Left ventricle myocardium inferior (tissue), 1 donor: ENCODE data around the gene FARP1. TPM values are rescaled to one million over a fixed set of nuclear protein-coding genes. Genes with fewer than 3 reads are reported as not detected.

Experiments
- DNase-seq: peaks from one replicate; pipeline ENCODE4 v3.0.0-alpha.2; 2020
- H3K27ac ChIP-seq: fragments of 200-600 bp; replicated peaks from 2 replicates; pipeline ENCODE4 v1.8.0; 2021
- H3K27me3 ChIP-seq: fragments of 200-600 bp; 2 replicates; pipeline ENCODE4 v1.8.0; 2021; ENCODE audit warnings: low read depth
- H3K36me3 ChIP-seq: fragments of 200-600 bp; 2 replicates; pipeline ENCODE4 v1.8.0; 2021
- H3K4me1 ChIP-seq: fragments of 200-600 bp; 2 replicates; pipeline ENCODE4 v1.8.0; 2021
- H3K4me3 ChIP-seq: fragments of 200-600 bp; 2 replicates; pipeline ENCODE4 v1.8.0; 2021; ENCODE audit warnings: mild to moderate bottlenecking, moderate library complexity
- H3K9me3 ChIP-seq: fragments of 200-600 bp; replicated peaks from 2 replicates; pipeline ENCODE4 v1.8.0; 2021
- intact Hi-C: fragments of 100-400 bp; cut with micrococcal nuclease; formaldehyde crosslinking; loops from one replicate; pipeline ENCODE4 v1.11.0; 2022
- total RNA-seq: library from RNA; stranded (reverse); fragmentation: NEBNext Ultra II Directional; extraction: Animal tissue kit (Norgen Biotek cat#: 25700); gene quantifications from one replicate; pipeline ENCODE4 v1.2.1, GENCODE V29; 2021
- TF ChIP-seq, protein P1 (sequence below): fragments of 200-600 bp; IDR thresholded peaks from 2 replicates; pipeline ENCODE4 v1.8.0; 2021; ENCODE audit warnings: antibody characterized with exemption, mild to moderate bottlenecking, borderline replicate concordance
- donor health status: DM: no; HTN: yes; CAD: no; lungs with severe emphysema.

FARP1 gene
- total RNA-seq, 1 donor from 2014 or later = 17.6 TPM

DNA sequence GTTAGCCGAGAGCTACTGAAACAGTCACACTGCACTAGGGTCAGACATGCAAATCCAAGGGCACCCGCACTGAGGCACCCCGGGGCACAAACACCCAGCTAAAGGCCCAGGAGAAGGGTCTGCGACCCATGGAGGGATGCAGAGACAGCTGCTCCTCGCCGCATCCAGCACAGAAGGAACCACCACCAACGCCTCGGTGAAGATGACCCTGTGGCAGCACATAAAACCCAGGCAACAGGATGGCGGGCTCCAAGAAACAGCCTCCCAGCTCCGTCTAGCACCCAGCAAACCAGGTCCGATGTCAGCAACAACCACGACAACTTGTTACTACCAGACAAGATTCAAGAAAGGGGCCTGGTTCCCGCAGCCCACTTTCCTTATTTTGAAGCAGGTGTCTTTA, 351.9 kb downstream of the FARP1 start:
- intact Hi-C loops = no loop called here
- peaks cover 75% of the 10 kb centered on the region for H3K4me1 ChIP-seq

DNA sequence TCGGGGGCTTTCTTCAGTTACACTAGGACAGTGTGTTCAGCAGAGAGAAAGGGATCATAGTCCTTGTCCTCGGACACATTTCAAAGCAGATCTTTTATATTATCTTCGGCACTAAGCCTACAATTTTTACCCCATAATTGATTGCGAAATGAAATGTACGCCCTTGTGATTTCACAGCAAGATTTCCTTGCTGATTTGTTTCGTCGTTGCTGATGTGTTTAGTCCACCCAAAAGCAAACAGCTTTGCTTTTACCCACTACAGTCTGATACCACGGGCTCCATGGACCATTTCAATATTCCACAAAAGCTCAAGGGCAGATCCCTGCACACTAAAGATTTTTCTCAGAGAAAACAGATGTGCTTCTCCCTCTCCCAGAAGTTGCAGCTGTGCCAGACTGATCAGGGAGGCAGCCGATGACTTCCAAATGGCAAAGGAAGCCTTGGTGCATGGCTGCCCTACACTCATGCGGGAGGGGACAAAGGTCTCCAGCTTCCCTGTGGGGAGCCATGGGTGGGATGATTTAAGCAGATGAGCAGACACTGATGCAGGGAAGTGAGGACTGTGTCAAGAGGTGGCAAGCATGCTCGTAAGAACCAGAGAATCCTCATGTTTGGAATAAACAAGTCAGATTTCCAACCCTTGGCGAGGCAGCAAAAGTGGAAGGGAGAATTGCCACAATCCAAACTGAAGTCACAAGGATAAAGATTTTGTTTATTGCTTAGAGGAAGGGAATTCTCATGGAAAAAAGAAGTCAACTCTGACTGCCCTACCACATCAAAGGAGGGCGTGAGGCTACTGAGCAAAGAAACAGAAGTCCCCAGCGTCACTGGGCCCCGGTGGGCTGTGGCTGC, 353.0 kb downstream of the FARP1 start:
- intact Hi-C loops = no loop called here
- peak overlapping the region; percentile 7 for H3K4me3 ChIP-seq
- peaks cover 8% of the 10 kb centered on the region for H3K36me3 ChIP-seq
- no peaks in the 10 kb centered on the region for H3K9me3 ChIP-seq
- DNase-seq = no peak
- no peaks in the 10 kb centered on the region for H3K27me3 ChIP-seq
- H3K4me1 ChIP-seq = peaks cover 71% of the 10 kb centered on the region
- peak overlapping the region; percentile 75 for H3K27ac ChIP-seq
- TF ChIP-seq, protein P1, sequence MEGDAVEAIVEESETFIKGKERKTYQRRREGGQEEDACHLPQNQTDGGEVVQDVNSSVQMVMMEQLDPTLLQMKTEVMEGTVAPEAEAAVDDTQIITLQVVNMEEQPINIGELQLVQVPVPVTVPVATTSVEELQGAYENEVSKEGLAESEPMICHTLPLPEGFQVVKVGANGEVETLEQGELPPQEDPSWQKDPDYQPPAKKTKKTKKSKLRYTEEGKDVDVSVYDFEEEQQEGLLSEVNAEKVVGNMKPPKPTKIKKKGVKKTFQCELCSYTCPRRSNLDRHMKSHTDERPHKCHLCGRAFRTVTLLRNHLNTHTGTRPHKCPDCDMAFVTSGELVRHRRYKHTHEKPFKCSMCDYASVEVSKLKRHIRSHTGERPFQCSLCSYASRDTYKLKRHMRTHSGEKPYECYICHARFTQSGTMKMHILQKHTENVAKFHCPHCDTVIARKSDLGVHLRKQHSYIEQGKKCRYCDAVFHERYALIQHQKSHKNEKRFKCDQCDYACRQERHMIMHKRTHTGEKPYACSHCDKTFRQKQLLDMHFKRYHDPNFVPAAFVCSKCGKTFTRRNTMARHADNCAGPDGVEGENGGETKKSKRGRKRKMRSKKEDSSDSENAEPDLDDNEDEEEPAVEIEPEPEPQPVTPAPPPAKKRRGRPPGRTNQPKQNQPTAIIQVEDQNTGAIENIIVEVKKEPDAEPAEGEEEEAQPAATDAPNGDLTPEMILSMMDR = no peak

More for the DNA sequence above, 351.9 kb downstream of the FARP1 start:
- Histone ChIP-seq H3K9me3 (no peaks in the 10 kb centered on the region), H3K27ac (peak overlapping the region; percentile 75), H3K4me3 (no peak overlapping the region), H3K36me3 (peaks cover 6% of the 10 kb centered on the region), H3K27me3 (no peaks in the 10 kb centered on the region)
- no peak for DNase-seq
- TF ChIP-seq, protein P1 = no peak

DNA sequence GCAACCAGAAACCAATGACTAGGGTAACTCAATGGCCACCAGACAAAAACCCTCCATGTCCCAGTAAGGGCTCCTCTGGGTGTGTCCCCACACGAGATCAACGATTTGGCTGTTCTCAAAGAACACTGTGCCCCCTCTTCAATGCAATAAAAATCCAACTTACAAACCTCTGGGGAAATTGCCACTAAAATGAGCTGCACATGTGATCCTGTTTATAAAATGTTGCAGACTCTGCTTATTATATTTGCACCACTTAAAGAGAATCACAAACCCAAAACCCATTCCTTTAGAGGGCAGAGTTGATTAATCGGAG, 353.5 kb downstream of the FARP1 start:
- peaks cover 71% of the 10 kb centered on the region for H3K4me1 ChIP-seq
- intact Hi-C loops = no loop called here
- no peaks in the 10 kb centered on the region for H3K9me3 ChIP-seq
- peak overlapping the region; percentile 75 for H3K27ac ChIP-seq
- H3K36me3 ChIP-seq = peaks cover 8% of the 10 kb centered on the region
- TF ChIP-seq, protein P1 = no peak
- H3K4me3 ChIP-seq = peak overlapping the region; percentile 7
- no peaks in the 10 kb centered on the region for H3K27me3 ChIP-seq
- no peak for DNase-seq

DNA sequence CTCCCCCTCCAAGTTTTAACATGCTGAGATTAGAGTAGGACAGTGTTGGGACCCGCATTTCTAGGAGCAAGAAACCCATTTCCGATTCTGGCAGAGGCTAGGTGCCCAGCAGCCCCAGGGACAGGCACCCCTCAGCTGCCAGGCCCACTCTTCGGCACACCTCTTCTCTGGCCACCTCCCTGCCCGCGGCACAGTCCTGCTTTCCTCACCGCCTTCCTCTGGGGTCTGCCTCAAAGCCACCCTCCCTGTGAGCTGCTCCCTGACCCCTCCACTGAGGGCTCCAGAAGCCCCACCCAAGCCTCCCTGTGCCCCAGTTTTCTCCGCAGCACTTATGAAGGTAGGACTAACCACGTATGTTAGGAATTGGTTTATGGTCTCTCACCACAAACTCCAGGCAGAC, 354.1 kb downstream of the FARP1 start:
- Histone ChIP-seq H3K4me1 (peaks cover 72% of the 10 kb centered on the region), H3K4me3 (no peak overlapping the region), H3K27ac (peak overlapping the region; percentile 75), H3K27me3 (no peaks in the 10 kb centered on the region), H3K36me3 (peaks cover 8% of the 10 kb centered on the region), H3K9me3 (no peaks in the 10 kb centered on the region)
- intact Hi-C loops = no loop called here
- TF ChIP-seq, protein P1 = no peak
- DNase-seq = no peak

DNA sequence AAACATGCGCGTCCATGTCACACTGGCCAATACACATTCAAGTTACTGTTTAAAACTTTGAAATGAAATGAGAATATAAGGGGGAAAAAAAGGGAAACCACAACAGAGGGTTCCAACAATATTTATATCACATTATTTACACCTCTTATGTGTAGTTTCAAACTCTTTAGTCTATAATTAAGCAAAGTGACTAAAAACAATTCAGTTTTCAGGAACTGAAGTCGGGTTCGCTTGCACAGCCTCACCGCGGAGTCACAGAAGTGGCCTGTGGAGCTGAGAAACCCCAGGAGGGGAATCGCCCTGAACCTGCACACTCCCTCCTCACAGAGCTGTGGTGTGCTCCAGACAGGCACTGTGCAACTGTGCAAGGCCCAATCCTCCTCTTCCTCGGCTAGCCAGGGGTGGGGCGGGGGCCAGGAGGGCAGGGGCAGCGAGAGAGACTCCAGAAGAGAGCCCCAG, 358.1 kb downstream of the FARP1 start:
- intact Hi-C loops = no loop called here
- H3K4me3 ChIP-seq = no peak overlapping the region
- H3K27ac ChIP-seq = no peak overlapping the region
- H3K4me1 ChIP-seq = peaks cover 80% of the 10 kb centered on the region
- no peaks in the 10 kb centered on the region for H3K9me3 ChIP-seq
- peaks cover 8% of the 10 kb centered on the region for H3K36me3 ChIP-seq
- H3K27me3 ChIP-seq = no peaks in the 10 kb centered on the region
- no peak for DNase-seq
- TF ChIP-seq, protein P1 = no peak
